Stimulated activated CD4-positive, alpha-beta T cell treated with anti-CD3 and anti-CD28 coated beads, Interleukin-15, amount 100 ng/mL, for 1 hour (primary cell): Measurements from ENCODE around the gene SIX3.

Experiments used
- DNase-seq, 2 donors: peaks; one replicate each; pipeline ENCODE4 v3.0.0-alpha.2; 2020; ENCODE audit warnings: low read depth in 1 of 2, low spot score in 1 of 2

Gene SIX3

DNA sequence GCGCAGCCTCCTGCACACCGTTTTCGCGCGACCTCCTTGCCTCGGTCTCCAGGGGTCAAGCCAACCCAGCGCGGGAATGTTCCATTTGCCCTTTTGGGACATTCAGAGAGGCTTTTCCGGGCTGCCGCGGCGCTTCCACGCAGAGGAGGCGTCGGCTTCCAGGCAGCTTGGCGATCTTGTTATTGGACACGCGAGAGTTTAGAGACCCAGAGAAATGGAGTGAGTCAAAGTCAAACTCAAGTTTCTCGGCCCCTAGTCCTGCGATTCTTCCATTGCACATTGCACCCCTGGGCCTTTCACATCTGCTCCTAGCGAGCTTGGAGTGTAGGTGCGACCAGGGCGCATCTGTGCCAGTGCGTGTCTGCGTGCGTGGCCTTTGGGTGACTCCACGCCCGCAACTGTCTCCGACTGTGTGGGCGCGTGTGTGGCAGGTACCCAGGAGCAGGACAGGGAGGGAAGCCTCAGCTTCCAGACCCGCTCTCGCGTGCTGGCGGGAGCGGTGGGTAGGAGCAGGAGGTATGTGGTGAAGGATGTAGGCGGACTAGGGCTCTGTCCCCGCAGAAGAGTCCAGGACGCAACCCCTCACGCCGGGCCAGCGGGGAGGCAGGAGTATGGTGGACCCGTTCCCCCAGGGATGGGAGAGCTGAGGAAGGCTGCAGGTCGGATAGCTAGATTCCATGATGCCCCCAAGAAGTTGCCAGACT is 13.5 kb downstream of the SIX3 start:
- no peak for DNase-seq

DNA sequence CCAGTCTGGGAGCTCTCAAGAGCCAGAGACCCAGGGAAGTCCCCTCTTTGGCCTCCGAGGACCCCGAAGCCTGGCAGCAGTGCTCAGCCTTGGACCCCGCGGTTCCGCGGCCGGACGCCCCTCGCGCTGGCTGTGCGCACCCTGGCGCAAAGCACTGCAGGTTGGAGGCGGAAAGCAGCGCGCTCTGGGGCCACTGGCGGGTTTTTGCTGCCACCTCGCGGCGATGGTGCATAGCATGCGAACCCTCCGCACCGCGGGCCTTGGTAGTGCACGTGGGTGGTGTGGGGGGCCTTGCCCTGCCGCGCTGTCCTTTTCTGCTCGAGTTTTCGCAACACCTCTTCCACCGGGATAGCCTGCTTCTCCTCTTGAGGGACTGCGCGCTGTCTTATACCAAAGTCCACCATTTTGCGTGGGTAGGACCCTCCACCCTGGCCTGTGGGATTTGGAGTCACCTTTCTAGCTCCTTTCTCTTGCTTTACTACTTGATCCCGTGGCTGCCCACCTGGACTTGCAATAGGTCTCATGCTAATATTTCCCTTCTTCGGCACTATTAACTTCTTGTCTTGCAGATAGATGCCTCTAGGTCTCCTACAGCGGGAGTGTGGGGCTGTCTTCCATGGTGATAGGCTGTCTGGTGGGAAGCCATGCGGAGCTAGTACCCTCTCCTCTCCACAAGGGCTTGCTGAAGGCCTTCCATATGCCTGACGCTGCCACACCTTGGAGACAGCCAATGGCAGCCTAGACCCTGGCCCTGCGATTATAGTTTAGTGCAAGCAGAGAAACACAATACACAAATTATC is 14.3 kb downstream of the SIX3 start:
- peak; percentile 40 to 76 for DNase-seq

- DNase-seq: no peak
Measured at GRCh38 chr2:44956843-44957242, 15.3 kb downstream of the SIX3 start.

DNA sequence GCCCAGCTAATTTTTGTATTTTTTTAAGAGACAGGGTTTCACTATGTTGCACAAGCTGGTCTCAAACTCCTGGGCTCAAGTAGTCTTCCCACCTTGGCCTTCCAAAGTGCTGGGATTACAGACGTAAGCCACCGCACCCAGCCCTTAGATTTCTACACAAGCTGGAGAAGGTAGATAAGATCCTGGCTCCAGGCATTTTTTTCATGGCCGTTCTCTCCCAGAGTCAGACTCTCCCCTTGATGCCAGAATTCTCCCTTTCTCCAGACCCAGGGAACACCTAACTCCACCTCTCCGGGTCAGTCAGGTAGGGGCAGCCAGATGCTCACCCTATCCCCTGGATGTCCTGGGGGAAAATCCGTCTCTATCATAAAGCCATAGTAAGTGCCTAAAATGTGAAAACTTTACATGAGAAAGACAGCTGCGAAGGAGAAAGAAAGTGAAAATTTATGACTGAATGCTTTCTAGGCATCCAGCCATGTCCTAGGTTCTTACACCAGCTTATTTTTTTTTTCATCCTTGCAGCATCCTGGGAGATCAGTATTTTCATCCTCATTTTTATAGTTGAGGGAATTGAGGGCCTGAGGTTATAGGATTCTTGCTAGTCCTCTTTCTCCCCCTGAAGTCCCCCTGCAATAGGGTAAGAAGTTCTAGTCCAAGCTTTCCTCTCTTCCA is 16.3 kb downstream of the SIX3 start:
- no peak for DNase-seq

- DNase-seq: no peak
Measured at GRCh38 chr2:44959855-44960254, 18.4 kb downstream of the SIX3 start.

DNA sequence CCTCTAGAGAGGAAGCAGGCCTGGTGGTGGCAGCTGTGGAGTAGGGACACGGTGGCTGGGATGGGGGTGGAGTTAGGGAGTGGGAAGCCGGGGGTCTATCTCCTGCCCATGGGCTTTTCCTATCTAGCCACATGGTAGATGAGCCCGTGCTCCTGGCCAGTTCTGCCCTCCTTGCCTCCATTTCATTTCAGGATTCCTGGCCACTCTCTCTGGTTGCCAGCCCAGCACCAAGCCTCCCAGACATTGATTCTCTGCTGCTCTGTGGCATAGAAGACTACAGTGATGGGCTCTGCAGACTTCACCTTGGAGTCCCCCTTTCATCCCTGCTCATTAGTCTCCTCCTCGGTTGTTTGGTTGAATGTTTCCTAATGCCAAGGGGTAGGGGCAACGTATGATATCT is 19.4 kb downstream of the SIX3 start:
- DNase-seq: no peak

- no peak for DNase-seq
Measured at GRCh38 chr2:44962176-44962695, 20.7 kb downstream of the SIX3 start.

- no peak for DNase-seq
Measured at GRCh38 chr2:44964752-44965236, 23.3 kb downstream of the SIX3 start.

GRCh38 chr2:44965684-44966083 is 24.2 kb downstream of the SIX3 start:
- DNase-seq: no peak

DNA sequence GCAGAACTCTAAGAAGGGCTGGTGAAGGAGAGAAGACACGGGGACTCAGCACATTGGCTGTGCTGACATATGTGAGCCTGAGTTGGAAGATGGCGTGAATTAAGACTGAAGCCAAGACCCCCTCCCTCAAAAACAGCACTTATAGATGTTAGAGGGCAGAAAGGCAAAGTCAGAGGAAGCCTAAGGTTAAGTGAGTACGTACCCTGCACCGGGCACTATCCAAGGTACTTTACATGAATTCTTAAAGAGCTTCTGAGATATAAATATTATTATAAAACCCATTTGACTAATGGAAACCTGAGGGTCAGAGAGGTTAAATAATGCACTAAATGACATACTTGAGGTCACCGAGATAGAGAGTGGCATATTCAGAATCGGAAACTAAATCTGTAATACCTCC is 25.6 kb downstream of the SIX3 start:
- DNase-seq: no peak

DNA sequence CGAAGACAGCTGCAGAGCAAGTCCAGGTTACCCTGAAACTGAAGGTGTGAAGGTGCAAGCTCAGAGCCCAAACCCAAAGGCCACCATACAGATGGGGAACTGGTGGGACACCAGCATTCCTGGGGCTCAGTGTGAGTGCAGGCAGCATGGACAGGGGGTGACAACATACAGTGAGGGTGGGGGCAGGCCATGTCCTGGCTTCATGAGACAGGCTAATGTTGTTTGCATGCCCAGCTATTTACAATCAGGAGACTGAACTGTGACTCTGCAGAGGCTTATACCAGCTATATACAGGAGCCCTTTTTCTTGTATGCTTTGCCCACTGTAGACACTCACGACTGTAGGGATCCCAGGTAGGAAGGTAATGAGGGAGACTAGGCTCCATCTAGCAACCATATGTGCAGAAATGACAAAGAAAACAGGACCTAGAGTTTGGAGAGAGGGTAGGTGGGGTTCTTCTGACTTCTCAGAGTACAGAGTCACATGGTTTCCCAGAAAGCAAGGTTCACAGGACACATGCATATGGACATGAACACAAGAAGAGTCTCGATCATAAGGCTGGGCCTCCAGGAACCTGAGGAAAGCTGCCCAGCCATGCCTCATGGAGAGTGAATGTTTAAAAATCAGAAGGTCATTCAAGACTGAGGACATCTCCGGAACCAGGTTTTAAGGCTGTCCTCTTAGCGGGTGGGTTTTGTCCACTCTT is 26.4 kb downstream of the SIX3 start:
- DNase-seq: no peak

DNA sequence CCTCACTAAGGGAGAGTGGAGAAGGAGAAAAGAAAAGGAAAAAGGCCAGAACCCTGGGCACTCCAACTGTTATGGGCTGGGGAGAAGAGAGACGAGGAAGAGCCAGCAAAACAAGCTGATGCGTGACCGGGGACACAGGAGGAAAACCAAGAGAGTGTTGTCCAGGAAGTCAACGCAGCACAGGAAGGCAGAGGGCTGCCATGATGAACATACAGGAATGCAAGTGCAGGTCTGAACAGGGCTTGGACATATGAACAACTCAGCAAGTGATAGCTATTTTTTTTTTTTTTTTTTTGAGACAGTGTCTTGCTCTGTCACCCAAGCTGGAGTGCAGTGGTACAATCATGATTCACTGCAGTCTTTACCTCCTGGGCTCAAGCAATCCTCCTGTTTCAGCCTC is 28.4 kb downstream of the SIX3 start:
- no peak for DNase-seq

DNA sequence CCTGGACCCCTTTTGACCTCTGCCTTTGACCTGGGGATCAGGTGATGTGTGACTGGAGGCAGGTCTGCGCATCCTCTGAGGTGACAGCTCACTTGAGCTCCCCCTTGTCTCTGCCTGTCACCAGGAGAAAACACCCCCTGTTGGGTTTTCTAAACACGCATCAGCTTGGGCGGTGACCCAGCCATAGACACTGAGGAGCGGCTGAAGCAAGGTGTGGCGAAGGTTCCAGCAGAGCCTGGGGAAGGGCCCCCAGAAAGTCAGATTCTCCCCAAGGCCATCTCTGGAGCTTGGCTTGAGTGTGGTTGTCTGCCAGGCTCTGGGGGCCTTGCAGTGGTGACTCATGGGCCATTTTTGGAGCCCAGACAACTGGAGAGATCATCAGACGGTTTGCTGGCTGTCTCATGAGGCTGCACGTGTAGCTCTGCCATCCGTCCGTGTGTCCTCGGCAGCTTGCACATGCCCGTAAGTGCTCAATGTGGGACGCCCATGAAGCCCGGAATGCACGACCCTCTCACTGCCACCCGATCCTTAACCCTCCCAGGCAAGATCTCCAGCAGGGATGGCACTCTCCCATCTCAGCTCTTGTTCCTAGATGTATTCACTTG is 29.4 kb downstream of the SIX3 start:
- DNase-seq: no peak

- DNase-seq: no peak
Measured at GRCh38 chr2:44972771-44973535, 31.5 kb downstream of the SIX3 start.

DNA sequence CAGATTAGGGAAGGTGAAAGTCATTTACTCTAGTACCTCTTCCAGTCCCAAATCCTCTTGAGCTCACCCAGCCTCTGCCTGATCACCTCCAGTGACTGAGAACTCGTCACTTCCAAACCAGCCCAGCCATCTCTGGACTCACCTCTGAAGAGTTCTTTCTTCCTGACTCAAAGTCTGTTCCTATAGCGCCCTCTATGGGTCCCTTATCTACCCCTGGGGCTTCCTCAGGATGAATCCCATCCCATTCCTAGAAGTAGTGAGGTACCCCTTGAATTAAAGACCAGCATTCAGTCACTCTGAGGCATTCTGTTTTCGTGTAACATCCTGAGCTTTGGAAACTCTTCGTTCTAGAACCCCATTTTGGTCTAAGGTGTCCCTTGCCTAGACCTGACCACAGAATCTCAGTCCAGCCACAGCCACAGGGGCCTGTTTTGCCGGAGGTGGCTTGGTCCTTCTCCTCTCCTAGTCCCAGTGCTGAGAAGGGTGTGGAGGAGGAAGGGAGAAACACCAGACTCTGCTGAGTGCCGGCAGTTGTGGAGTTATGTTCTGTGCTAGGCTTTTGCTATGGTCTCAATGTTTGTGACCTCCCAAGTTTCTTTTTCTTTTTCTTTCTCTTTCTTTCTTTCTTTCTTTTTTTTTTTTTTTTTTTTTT is 32.7 kb downstream of the SIX3 start:
- DNase-seq: no peak

DNA sequence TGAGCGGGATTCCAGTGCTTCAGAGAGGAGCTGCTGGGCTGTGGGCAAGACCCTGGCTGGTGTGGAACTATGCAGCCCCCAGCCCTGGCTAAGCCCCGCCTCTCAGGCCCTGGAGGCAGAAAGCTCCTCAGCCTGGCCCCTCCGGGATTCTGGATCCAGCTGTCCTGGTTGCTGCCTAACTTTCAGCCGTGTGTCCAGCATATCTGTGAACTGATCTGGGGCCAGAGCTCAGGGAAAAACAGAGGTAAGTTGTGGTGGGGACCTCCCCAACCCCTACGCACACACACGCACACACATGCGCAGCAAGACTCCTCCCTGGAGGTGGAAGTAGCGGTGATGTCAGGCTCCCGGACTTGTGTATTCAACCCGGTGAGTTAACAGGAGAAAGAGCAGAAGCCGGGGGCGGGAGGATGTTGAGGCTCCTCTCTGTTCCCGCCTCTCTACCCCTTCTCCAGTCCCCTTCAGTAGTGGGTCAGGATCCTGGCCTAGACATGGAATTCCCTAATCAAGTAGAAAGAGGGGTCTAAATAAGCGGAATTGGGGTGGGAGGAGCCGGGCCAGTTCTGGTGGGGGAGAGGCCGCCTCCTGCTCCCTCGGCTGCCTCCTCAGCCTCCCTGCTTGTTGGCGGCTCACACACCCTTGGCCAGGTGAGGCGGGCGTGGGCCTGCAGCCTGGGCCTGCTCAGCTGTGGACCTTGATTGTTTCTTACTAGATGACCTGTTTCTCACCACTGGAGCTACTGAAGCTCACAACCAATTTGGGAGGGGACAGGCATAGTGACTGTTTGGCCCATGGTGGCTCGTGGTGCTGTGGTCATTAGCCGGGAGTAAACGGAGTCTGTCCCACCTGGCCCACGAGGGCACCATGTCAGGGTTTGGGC is 34.3 kb downstream of the SIX3 start:
- no peak for DNase-seq

GRCh38 chr2:44979581-44979980 is 38.1 kb downstream of the SIX3 start:
- DNase-seq: no peak
